ENCODE results near the gene NAXE.

- TF ChIP-seq, protein P1, sequence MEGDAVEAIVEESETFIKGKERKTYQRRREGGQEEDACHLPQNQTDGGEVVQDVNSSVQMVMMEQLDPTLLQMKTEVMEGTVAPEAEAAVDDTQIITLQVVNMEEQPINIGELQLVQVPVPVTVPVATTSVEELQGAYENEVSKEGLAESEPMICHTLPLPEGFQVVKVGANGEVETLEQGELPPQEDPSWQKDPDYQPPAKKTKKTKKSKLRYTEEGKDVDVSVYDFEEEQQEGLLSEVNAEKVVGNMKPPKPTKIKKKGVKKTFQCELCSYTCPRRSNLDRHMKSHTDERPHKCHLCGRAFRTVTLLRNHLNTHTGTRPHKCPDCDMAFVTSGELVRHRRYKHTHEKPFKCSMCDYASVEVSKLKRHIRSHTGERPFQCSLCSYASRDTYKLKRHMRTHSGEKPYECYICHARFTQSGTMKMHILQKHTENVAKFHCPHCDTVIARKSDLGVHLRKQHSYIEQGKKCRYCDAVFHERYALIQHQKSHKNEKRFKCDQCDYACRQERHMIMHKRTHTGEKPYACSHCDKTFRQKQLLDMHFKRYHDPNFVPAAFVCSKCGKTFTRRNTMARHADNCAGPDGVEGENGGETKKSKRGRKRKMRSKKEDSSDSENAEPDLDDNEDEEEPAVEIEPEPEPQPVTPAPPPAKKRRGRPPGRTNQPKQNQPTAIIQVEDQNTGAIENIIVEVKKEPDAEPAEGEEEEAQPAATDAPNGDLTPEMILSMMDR (IDR thresholded peaks at IDR 0.05) = no peak
- TF ChIP-seq CHD2 (IDR thresholded peaks at IDR 0.05; ENCODE audit: low read length, partially characterized antibody) = no peak
- no peak for TF ChIP-seq POLR2A (IDR thresholded peaks at IDR 0.05; ENCODE audit: low read length)
- TF ChIP-seq, protein P2, sequence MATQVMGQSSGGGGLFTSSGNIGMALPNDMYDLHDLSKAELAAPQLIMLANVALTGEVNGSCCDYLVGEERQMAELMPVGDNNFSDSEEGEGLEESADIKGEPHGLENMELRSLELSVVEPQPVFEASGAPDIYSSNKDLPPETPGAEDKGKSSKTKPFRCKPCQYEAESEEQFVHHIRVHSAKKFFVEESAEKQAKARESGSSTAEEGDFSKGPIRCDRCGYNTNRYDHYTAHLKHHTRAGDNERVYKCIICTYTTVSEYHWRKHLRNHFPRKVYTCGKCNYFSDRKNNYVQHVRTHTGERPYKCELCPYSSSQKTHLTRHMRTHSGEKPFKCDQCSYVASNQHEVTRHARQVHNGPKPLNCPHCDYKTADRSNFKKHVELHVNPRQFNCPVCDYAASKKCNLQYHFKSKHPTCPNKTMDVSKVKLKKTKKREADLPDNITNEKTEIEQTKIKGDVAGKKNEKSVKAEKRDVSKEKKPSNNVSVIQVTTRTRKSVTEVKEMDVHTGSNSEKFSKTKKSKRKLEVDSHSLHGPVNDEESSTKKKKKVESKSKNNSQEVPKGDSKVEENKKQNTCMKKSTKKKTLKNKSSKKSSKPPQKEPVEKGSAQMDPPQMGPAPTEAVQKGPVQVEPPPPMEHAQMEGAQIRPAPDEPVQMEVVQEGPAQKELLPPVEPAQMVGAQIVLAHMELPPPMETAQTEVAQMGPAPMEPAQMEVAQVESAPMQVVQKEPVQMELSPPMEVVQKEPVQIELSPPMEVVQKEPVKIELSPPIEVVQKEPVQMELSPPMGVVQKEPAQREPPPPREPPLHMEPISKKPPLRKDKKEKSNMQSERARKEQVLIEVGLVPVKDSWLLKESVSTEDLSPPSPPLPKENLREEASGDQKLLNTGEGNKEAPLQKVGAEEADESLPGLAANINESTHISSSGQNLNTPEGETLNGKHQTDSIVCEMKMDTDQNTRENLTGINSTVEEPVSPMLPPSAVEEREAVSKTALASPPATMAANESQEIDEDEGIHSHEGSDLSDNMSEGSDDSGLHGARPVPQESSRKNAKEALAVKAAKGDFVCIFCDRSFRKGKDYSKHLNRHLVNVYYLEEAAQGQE (IDR thresholded peaks at IDR 0.05) = no peak
- no peak for TF ChIP-seq BHLHE40 (IDR thresholded peaks at IDR 0.05; ENCODE audit: low read depth, low read length)
- TF ChIP-seq SMC3 (IDR thresholded peaks at IDR 0.05) = no peak
- TF ChIP-seq CHD4 (IDR thresholded peaks at IDR 0.05; ENCODE audit: borderline replicate concordance) = no peak
- no peak for TF ChIP-seq BCL3 (IDR thresholded peaks at IDR 0.05)
- no peak for TF ChIP-seq MYC (IDR thresholded peaks at IDR 0.05; ENCODE audit: borderline replicate concordance, low read length)
- no peak for TF ChIP-seq EP300 (IDR thresholded peaks at IDR 0.05)
- TF ChIP-seq RFX5 (IDR thresholded peaks at IDR 0.05) = no peak
- TF ChIP-seq, protein P3, sequence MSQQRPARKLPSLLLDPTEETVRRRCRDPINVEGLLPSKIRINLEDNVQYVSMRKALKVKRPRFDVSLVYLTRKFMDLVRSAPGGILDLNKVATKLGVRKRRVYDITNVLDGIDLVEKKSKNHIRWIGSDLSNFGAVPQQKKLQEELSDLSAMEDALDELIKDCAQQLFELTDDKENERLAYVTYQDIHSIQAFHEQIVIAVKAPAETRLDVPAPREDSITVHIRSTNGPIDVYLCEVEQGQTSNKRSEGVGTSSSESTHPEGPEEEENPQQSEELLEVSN (IDR thresholded peaks at IDR 0.05; ENCODE audit: borderline replicate concordance, low read depth) = no peak
These were observed 18.9 kb upstream of the NAXE start for GRCh38 chr1:156572663-156573018.

Measured in A549 (cell line).